ENCODE data around the gene CDC42BPG.
"Not testable (repeated sequence)": the region's sequence is repeated elsewhere in the genome, so short reads cannot be mapped to it uniquely, and the experiment has no call there.

Gene CDC42BPG

DNA sequence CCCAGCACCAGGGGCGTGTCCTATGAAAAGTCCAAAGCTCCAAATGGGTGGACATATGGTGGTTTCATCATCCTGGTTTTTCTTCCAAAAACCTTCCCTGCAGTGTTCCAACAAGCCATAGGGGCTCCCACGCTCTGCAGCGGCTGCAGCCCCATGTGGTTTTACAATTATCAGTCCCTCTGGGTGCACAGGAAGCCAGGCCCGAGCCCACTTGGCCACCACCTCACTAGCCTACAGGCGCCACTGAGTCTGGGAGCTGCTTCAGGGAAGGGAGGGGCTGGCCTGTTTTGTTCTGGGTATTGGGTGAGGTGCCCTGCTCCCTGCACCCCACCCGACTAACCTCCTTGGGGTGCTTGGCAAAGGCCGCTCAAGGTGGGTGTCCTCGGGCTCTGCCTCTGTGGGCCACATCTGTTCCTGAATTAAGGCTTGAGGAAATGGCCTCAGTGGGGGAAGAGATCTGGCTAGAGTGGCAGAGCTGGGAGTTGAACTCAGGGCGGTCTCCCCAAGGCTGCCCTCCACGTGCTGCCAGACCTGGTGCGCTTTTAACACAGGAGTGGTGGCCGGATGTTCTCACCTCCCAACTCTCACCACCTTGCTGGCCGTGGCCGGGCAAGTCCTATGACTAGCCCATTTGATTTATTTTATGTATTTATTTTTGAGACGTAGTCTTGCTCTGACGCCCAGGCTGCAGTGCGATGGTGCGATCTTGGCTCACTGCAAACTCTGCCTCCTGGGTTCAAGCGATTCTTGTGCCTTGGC, 5.3 kb upstream of the CDC42BPG start:
- no peak for DNase-seq (ENCODE audit: low read depth in 2 of 2)

DNA sequence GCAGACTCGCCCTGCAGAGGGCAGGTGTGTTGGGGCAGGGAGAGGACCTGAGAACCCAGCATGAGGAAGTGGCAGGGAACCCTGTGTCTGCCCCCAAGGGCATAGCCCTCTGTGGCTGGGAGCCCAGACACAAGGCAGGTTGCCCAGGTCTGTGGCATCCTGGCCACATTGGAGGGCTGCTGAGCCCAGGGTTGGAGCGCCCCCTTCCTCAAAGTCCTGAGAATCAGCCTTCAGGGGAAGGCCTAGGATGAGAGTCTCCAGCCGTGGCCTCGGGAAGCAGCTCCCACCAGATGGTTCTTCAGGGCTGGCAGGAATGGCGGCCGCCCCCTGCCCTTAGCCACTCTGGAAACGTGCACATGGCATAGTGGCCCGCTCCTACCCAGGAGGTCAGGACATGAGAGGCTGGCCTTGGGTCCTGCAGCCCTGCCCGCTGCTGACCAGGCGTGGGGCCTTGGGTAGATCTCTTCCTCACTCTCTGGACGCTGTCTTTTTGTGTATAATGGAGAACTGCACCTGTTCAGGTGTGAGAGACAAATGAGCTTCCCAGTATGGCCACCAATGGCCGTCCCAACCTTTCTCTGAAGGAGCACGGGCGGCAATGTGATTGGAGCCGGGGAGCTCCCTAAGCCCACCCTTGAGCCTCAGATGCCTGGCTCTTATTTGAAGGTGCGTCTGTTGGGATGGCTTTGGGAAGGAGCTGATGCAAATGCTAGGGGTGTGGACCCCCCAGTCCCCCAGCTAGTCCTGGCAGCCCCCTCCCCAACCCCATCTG, 4.6 kb upstream of the CDC42BPG start:
- no peak for DNase-seq (ENCODE audit: low read depth in 2 of 2)

DNA sequence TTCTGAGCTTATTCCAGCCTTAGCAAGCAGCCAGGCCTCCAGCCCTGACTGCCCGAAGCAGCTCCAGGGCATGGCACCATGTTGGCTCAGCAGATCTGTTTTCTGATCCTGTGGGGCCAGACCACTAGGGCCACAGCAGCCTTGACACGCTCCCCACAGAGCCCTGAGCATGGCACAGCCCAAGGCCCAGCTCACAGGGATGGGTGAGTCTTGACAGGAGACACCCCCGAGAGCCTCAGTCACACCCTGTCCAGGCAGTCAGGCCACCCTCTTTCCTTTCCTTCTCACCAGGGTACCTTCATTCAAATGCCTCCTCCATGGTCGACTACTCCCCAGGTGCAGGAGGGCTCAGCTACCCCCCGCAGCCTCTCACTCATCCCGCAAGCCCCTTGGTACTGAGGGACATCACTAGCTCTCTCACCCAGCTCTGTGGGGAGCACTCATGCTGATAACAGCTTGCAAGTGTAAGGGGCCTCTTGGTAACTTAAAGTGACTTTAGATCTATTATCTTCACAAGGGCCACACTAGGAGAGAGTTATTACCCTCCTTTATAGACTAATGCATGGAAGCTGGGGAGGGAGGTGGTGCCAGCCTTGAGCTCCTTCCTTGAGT, 3.9 kb upstream of the CDC42BPG start:
- DNase-seq (ENCODE audit: low read depth in 2 of 2) = no peak

DNA sequence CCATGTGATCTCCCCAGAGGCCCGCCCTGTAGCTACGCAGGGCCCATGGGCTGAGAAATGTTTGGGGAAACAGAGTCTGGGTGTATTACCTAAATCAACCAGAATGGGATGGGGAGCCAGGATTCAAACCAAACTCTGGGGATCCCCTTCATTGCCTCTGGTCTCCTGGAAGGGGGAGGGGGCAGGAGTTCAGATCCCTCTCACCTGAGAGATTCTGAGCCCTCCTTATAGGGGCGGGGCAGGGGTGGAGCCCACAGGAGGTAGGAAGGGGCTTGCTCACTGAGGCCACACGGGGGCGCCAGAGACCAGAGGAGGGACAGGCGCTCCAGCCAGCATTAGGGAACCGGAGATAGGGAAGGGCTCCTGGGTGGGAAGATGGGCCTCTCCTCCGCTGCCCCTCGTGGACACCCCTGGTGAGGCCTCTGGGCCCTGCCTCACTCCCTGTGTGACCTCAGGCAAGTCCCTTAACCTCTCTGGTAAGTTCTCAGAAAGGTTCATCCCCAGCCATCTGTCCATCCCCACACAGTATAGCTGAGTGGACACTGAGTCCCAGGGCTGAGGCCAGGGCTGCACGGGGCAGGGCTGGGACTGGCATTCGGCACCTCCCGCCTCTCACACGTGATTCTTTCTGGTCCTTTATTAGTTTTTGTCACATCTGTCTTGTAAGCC, 2.7 kb upstream of the CDC42BPG start:
- peak; percentile 81 to 84 for DNase-seq (ENCODE audit: low read depth in 2 of 2)

DNA sequence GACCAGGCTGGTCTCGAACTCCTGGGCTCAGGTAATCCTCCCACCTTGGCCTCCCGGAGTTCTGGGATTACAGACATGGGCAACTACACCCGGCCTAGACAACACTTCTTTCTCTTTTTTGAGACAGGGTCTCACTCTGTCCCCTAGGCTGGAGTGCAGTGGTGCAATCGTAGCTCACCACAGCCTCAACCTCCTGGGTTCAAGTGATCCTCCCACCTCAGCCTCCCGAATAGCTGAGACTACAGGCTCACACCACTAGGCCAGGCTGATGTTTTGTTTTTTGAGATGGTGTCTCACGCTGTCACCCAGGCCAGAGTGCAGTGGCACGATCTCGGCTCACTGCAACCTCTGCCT, 1.3 kb upstream of the CDC42BPG start:
- not testable (repeated sequence) for DNase-seq (ENCODE audit: low read depth in 2 of 2)

DNA sequence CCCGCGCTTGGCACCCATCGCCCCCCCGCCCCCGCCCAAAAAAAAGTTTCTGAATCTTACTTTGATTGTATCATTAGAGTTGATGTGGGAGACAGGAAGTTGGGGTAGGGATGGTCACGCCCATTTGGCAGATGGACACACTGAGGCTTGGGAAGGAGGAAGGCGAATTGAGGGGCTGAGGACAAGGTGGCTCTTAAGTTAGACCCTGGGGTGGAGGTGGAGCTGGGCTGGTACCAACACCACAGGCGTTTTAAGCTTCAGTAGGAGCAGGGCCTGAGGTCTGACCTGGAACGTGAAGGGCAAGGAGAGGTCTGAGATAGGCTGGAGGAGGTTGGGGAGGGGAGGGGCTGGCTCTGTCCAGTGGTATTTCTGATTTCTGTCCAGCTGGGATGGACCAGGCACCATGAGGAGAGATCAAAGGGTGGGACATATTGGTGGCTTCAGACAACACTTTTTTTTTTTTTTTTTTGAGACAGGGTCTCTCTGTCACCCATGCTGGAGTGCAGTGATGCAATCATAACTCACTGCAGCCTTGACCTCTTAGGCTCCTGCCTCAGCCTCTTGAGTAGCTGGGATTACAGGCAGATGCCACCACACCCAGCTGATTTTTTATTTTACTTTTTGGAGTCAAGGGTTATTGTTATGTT, 799 bp upstream of the CDC42BPG start:
- DNase-seq (ENCODE audit: low read depth in 2 of 2) = no peak

DNA sequence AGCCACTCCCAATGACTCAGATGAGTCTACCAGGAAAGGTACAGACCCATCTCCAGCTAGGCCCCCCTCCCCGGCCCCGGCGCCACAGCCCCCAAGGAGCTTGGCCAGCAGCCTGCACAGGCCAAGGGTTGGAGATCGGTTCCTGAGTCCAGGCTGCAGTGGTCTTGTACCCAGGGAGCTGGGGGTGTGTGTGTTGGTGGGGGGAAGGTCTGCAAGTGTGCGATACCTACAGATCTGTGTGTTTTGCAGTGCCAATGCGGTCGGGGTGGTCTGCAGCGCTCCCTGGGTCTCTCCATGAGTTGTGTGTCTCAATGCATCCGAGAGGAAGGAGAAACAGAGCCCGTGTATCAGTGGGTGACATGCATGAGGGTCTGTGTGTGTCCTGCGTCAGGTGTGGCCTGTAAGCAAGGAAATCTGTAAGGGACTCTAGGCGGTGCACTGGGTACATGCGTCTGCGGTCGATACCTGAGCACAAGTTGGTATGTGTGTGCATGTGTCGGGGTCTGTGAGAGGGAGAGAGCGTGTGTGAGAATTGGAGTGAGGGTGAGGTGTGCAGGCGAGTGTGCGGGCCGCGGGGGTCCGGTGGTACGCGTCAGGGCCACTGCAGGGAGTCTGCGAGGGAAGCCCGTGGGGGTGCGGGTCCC, 645 bp downstream of the CDC42BPG start:
- DNase-seq (ENCODE audit: low read depth in 2 of 2) = no peak

DNA sequence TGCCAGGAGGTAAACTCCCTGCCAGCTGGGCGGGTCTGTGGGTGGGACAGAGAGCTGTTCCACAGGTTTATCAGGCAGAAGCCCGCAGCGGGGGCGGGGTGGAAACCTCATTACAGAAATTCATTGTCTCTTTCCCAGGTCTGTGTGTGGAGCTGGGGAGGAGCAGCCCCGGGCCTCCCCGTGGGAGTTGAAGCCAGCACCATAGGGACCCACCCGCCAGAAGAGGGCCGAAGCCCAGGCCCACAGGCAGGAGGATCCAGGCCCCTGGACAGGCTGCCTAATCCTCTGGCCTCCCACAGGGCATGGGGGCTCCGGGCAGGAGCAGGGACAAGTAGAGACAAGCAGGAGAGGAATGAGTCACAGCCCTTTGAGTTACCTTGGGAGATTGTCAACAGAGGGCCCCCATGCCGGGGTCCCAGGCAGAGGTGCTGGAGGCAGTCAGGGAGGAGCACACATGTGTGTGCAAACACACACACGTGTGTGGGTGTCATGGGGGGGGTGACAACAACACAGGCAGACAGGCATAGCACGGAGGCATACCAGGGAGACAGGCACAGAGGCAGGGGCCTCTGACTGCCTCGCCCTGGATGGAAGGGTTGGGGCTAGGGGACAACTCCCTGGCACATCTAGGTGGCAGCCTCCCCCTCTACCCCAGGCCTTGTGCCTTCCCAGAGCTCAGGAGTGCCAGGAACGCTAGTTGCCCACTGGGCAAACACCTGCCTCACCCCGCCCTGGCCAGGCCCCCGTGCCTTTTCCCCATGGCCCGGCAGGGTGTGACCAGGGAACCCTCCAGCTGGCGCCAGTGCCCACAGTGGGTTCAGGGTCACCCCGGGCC, 1.4 kb downstream of the CDC42BPG start:
- no peak for DNase-seq (ENCODE audit: low read depth in 2 of 2)

DNA sequence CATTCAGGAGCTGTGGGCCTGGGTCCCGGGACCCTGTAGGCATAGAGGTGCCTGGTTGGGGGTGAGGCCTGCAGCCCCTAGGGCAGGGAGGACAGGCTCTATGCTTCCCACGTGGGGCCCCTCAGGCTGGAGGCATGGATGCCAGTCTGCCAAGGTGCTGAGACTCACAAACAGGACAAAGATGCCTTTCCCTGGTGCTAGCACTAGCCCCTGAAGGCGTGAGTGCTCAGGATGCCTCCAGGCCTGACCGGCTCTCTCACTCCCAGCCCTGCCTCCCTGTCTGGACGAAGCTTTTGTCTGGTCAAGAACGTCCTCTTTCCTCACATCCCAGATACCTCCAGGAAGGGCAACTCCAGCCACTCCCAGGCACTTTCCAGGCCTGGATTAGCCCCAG, 2.1 kb downstream of the CDC42BPG start:
- DNase-seq (ENCODE audit: low read depth in 2 of 2) = no peak

DNA sequence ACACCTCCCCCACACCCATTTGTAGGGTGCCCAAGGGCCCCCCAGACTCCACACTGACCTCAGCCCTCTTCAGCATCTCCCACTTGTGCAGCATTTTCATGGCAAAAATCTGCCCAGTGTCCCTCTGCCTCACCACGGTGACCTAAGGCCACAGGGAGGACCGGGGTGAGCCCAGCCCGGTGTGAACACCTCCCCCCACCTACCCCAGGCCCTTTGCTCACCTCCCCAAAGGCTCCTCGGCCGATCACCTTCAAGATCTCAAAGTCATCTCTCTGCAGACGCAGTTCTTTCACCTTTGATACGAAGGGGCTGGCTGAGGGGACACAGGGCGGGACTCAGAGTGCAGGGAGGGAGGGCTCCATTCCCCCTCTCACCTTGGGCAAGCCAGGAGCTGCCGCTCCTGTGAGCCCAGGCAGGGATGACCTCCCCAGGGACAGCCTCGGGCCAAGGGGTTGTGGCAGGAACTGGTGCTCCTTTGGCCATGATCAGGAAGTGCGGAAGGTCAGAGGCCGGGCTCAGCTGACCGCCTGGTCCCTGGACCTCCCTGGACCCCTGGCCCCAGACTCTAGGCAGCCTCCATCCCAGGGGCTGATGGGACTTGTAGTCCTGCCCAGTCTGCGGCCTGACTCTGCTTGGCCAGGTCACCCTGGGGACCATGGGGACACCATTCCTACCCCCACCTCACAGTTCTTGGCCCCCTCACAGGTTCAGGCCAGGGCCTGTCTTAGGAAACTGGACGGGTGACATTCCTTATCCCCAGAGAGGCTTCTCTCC, 2.7 kb downstream of the CDC42BPG start:
- DNase-seq (ENCODE audit: low read depth in 2 of 2) = no peak

DNA sequence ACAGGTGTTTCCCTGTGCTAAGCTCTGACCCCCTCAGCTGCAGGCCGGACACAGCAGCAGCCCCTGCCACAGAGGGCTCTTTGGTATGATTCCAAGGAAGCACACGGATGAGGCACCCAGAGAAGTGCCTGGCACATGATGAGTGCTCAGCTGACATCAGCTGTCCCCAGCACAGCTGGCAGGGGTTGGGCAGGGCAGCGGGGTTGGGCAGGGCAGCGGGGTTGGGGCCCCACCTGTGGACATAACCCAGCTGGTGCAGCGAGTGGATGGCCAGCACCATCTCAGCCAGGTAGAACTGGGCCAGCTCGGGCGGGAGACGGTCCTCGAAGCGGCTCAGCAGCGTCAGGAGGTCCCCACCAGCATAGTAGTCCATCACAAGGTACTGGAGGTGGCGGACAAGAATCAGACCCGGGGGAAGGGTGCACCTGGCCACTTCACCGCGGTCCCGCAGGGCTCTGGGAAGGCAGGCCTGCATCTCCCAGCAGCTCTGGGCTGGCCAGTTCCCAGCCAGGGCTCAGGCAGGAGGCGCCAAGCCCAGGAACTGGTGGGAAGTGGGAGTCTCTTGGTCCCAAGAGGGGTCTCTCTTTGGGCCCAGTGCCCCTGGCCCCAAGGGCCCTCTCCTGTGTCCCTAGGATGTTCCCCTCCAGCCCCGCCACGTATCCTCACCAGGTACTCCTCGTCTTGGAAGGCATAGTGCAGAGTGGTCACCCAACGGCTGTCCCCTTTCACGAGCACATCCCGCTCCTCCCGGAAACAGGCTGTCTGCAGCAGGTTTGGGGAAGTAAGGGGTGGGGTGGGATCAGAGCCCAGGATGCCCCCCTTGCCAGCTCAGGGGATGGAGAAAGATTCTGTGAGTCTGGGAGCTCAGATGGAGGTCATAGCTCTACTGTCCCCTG, 4.3 kb downstream of the CDC42BPG start:
- no peak for DNase-seq (ENCODE audit: low read depth in 2 of 2)

DNA sequence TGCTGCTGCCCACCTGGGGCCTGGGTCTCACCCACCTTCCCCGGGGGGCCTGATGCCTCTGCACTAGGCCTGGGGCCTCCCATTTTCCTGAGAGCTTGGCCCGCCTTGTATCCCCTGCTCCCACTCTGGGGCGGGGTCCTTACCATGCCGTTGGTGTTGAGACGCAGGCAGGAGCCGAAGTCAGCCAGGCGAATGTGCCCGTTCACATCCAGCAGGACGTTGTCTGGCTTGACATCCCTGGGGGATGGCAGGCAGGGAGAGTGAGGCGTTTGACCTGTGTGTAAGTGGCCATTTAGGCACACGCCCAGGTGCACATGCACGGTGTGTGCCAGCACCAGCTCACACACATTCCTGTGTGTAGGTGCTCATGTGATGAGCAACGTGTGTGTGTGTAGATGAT, 5.1 kb downstream of the CDC42BPG start:
- no peak for DNase-seq (ENCODE audit: low read depth in 2 of 2)

DNA sequence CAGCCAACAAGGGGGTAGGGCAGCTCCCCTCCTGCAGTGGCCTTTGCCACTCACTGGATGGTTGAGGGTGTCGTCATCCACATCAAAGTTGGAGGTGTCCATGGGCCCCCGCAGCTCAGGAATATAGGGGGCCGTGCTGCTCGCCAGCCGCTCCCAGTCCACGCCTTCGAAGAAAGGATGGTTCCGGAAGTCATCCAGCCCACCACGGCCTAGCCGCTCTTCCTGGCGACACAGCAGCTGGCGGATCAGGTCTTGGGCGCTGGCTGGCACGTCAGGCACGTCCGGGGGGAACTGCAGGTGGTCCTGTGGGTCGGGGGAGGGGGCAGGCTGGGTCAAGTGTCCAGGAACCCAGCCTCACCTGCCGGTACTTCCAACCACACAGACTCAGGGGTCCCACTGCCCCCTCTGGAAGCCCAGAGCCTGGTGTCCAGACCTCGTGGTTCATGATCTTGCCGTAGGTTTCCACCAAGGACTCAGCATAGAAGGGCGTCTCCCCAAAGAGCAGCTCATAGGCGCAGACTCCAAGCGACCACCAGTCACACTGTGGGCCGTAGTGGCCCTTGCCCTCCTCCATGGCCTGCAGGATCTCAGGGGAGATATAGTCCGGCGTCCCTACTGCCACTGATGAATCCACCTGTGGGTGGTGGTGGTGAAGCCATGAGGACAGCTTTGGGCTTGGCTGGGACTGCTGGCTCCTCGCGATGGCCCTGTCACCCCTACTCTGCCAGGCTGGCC, 5.7 kb downstream of the CDC42BPG start:
- no peak for DNase-seq (ENCODE audit: low read depth in 2 of 2)

DNA sequence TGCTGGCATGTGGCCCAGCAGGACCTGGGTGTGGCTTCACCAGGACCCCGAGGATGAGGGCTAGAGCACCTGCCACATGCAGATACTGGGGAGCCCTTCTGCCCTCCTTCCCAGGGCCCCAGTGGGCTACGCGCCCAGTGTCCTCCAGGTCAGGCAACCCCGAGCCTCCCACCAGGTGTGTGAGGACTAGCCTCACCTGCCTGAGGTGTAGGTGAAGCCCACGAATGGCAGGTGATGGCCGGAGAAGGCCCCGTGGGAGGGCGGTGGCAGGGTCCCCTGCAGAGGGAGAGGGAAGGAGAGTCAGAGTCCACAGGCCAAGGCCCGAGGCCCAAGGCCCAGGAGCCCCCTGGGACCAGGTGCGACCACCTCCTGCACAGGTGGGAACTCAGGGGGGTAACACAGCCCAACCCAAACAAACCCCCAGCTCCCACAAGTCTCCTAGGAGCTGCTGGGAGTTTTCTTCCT, 6.5 kb downstream of the CDC42BPG start:
- DNase-seq (ENCODE audit: low read depth in 2 of 2) = no peak

DNA sequence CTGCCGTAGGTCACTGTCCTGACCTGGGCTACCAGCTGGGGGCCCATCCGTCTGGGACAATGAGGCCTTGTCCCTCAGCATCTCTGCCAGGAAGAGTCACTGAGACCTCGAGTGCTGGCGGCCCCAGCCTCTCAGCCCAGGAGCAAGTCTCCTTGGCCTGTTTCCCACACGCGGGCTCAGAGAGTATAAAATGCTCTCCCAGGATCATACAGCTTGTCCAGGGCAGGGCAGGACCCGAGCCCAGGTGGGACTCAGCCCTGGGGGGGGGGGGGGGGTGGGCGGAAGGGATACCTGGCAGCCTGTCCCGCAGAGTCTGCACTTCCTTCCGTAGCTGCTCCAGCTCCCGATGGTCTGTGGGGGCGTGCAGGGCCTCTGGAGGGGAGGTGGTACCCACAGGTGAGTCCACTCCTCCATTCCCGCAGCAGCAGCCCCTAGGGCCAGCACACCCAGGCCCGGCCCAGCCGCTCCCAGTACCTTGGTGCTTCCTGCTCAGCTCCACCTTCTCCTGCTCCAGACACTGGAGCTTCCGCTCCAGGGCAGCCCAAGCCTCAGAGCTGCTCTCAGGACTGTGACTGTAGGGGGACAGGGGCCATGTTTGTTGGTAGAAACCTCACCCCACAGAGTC, 7.9 kb downstream of the CDC42BPG start:
- no peak for DNase-seq (ENCODE audit: low read depth in 2 of 2)

DNA sequence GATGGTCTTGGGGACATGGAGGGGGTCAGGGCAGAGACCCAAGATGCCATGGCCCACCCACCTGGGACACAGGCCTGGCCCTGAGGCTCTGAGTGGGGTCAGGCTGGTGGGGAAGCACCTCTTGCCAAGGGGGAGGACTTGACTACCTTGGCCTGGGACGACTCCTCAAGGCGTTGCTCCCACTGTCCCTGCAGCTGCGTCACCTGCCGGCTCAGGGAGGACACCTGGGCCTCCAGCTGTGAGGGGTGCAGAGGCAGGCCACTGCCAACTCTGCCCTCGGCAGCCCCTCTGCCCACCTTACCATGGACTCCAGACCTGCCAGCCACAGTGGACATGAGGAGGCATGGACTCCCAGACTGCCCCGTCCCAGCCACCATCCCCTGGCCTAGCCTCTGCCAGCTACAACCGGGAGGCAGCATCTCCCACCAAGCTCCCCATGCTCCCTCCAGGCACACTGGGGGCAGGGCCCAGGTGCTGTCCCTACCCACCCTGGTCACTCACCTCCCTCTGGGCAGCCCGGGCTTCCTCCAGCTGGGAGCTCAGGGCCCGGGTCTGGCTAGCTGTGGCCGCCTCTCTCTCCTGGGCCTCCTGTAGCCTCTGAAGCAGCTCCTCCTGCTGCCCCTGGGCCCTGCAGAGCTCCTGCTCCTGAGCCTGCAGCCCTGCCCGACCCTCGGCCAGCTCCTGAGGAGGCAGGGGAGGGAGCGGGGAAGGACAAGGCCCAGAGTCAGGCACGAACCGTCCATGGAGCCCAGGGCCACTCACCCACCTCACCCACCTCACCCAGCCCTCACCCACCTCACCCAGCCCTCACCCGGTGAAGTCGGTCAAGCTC, 8.6 kb downstream of the CDC42BPG start:
- no peak for DNase-seq (ENCODE audit: low read depth in 2 of 2)

Measured in activated CD8-positive, alpha-beta memory T cell treated with anti-CD3 and anti-CD28 coated beads for 4 hours (primary cell).